Hepatocyte (in vitro differentiated cells): ENCODE data around the gene FAM169A.
"Not testable (repeated sequence)": the region's sequence is repeated elsewhere in the genome, so short reads cannot be mapped to it uniquely, and the experiment has no call there.

Experiments
- EZH2 ChIP-seq: fragments of 200-600 bp; sonication (generic); IDR thresholded peaks from 2 replicates; pipeline ENCODE4 v1.6.1; 2016; ENCODE audit warnings: antibody characterized with exemption, mild to moderate bottlenecking, borderline replicate concordance
- EZH2phosphoT487 ChIP-seq: fragments of 200-600 bp; sonication (generic); IDR thresholded peaks from one replicate; pipeline ENCODE4 v1.6.1; 2018; ENCODE audit warnings: antibody characterized with exemption, mild to moderate bottlenecking, low read depth, moderate library complexity; ENCODE audit not compliant: unreplicated experiment, severe bottlenecking
- TF ChIP-seq, protein P1 (sequence below): fragments of 200-600 bp; sonication (generic); IDR thresholded peaks from 2 replicates; pipeline ENCODE4 v1.5.1; 2016; ENCODE audit warnings: antibody characterized with exemption, mild to moderate bottlenecking; ENCODE audit not compliant: poor library complexity

DNA sequence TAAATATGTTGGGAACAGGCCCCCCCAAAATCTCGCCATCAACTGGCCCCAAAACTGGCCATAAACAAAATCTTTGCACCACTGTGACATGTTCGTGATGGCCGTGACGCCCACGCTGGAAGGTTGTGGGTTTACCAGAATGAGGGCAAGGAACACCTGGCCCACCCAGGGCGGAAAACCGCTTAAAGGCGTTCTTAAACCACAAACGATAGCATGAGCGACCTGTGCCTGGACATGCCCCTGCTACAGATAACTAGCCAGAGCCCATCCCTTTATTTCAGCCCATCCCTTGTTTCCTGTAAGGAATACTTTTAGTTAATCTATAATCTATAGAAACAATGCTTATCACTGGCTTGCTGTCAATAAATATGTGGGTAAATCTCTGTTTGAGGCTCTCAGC is 3.2 kb upstream of the FAM169A start:
- TF ChIP-seq, protein P1, sequence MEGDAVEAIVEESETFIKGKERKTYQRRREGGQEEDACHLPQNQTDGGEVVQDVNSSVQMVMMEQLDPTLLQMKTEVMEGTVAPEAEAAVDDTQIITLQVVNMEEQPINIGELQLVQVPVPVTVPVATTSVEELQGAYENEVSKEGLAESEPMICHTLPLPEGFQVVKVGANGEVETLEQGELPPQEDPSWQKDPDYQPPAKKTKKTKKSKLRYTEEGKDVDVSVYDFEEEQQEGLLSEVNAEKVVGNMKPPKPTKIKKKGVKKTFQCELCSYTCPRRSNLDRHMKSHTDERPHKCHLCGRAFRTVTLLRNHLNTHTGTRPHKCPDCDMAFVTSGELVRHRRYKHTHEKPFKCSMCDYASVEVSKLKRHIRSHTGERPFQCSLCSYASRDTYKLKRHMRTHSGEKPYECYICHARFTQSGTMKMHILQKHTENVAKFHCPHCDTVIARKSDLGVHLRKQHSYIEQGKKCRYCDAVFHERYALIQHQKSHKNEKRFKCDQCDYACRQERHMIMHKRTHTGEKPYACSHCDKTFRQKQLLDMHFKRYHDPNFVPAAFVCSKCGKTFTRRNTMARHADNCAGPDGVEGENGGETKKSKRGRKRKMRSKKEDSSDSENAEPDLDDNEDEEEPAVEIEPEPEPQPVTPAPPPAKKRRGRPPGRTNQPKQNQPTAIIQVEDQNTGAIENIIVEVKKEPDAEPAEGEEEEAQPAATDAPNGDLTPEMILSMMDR = not testable (repeated sequence)
- TF ChIP-seq EZH2phosphoT487, EZH2: not testable (repeated sequence)
